NCI-H146 (cell line): ENCODE results near the gene PDZD8.
"Not testable (repeated sequence)": the region's sequence is repeated elsewhere in the genome, so short reads cannot be mapped to it uniquely, and the experiment has no call there.

ENCODE experiments used
- DNase-seq: peaks from one replicate; lab custom pipeline; 2025; lab: John Stamatoyannopoulos, UW

The PDZD8 gene

GRCh38 chr10:117294039-117294645 lies 81.1 kb downstream of the PDZD8 start:
- no peak for DNase-seq

- not testable (repeated sequence) for DNase-seq
Observed at GRCh38 chr10:117290872-117291271, 84.4 kb downstream of the PDZD8 start.

GRCh38 chr10:117284716-117285494 lies 90.3 kb downstream of the PDZD8 start:
- DNase-seq = no peak

GRCh38 chr10:117277675-117278074 lies 97.6 kb downstream of the PDZD8 start:
- DNase-seq = no peak

- no peak for DNase-seq
Observed at GRCh38 chr10:117275121-117275520, 100.1 kb downstream of the PDZD8 start.

GRCh38 chr10:117274509-117274908 lies 100.7 kb downstream of the PDZD8 start:
- no peak for DNase-seq

- no peak for DNase-seq
Observed at GRCh38 chr10:117273980-117274379, 101.3 kb downstream of the PDZD8 start.

- no peak for DNase-seq
Observed at GRCh38 chr10:117272195-117273076, 102.8 kb downstream of the PDZD8 start.

- no peak for DNase-seq
Observed at GRCh38 chr10:117271427-117271826, 103.8 kb downstream of the PDZD8 start.

- DNase-seq = no peak
Observed at GRCh38 chr10:117268907-117269306, 106.3 kb downstream of the PDZD8 start.

GRCh38 chr10:117268258-117268657 lies 107.0 kb downstream of the PDZD8 start:
- peak; percentile 50 for DNase-seq

- DNase-seq = no peak
Observed at GRCh38 chr10:117266812-117267211, 108.4 kb downstream of the PDZD8 start.

- DNase-seq = peak; percentile 7
Observed at GRCh38 chr10:117266400-117266799, 108.8 kb downstream of the PDZD8 start.

- DNase-seq = peak; percentile 91
Observed at GRCh38 chr10:117264782-117265181, 110.5 kb downstream of the PDZD8 start.

GRCh38 chr10:117262903-117263293 lies 112.3 kb downstream of the PDZD8 start:
- DNase-seq = no peak

- no peak for DNase-seq
Observed at GRCh38 chr10:117262291-117262902, 112.8 kb downstream of the PDZD8 start.

- DNase-seq = no peak
Observed at GRCh38 chr10:117261501-117261900, 113.7 kb downstream of the PDZD8 start.

GRCh38 chr10:117260084-117260483 lies 115.2 kb downstream of the PDZD8 start:
- DNase-seq = no peak

- no peak for DNase-seq
Observed at GRCh38 chr10:117259279-117259678, 116.0 kb downstream of the PDZD8 start.

- peak; percentile 75 for DNase-seq
Observed at GRCh38 chr10:117257721-117258120, 117.5 kb downstream of the PDZD8 start.

GRCh38 chr10:117256910-117257309 lies 118.3 kb downstream of the PDZD8 start:
- no peak for DNase-seq

GRCh38 chr10:117255835-117256460 lies 119.3 kb downstream of the PDZD8 start:
- DNase-seq = no peak
